GM13977 (cell line): ENCODE measurements around the gene GTF3C5.

ENCODE experiments used
- DNase-seq: peaks from one replicate; pipeline ENCODE4 v3.0.0; 2012; ENCODE audit warnings: low spot score
- in situ Hi-C: fragments of 300-500 bp; cut with MboI; formaldehyde crosslinking; loops from one replicate; pipeline ENCODE4 v1.12.0; 2022; ENCODE audit warnings: low sequenced_read_pairs, low pct_unique_long_range_greater_than_20kb, mixed read lengths, inconsistent platforms; ENCODE audit not compliant: unreplicated experiment
- TF ChIP-seq, protein P1 (sequence below): IDR thresholded peaks from 2 replicates; pipeline ENCODE4 v1.5.1; 2012; ENCODE audit warnings: mild to moderate bottlenecking, control low read depth; ENCODE audit not compliant: insufficient read depth; ENCODE audit errors: extremely low read depth, missing control alignments

Gene GTF3C5

DNA sequence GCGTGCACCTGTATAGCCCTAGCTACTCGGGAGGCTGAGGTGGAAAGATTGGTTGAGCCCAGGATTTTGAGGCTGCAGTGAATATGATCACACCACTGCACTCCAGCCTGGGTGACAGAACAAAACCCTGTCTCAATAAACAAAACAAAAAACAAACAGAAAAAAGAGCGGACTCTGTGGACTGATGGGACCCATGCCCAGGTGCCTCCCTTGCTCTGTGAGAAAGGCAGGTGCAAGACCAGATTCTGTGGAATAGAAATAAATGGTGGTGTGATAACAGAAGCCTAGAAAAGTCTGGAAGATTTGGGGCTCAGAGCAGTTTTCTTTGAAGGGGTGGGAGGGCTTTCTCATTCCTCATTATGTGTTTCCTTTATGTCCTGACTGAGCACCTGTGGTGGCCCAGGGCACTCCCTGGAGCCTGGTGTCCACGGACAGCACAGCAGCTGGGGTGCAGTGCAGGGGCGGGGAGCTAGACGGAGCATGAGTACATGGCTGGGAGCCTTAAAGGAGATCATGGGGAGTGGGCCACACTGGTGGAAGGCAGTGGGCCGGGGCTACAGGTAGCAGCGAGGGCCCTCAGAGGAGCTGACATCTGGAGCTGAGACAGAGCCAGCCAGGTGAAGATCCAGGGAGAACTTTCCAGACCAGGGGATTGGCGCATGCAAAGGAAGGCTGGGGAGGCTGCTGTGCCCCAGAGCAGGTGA, 15.6 kb downstream of the GTF3C5 start:
- TF ChIP-seq, protein P1, sequence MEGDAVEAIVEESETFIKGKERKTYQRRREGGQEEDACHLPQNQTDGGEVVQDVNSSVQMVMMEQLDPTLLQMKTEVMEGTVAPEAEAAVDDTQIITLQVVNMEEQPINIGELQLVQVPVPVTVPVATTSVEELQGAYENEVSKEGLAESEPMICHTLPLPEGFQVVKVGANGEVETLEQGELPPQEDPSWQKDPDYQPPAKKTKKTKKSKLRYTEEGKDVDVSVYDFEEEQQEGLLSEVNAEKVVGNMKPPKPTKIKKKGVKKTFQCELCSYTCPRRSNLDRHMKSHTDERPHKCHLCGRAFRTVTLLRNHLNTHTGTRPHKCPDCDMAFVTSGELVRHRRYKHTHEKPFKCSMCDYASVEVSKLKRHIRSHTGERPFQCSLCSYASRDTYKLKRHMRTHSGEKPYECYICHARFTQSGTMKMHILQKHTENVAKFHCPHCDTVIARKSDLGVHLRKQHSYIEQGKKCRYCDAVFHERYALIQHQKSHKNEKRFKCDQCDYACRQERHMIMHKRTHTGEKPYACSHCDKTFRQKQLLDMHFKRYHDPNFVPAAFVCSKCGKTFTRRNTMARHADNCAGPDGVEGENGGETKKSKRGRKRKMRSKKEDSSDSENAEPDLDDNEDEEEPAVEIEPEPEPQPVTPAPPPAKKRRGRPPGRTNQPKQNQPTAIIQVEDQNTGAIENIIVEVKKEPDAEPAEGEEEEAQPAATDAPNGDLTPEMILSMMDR: no peak
- DNase-seq: no peak
- in situ Hi-C loops: no loop called here

DNA sequence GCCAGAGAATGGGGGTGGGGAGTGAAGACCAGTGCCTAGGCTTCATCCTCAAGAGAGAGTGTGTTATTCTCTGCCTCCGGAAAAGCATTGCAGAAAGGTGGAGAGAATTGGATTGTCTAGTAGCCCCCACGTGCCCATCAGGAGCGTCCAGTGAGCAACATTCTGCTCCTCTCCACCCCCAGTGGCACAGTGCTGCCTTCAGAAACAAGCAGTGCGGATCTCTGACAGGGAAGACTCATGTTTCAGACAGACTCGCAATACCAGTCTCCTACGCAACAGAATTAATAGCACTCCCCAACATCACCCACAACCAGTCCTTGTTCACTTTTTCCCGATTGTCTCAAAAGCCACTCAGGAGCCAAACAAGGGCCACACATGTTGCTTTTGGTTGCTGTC, 16.1 kb downstream of the GTF3C5 start:
- in situ Hi-C loops: no loop called here
- TF ChIP-seq, protein P1: no peak
- no peak for DNase-seq

DNA sequence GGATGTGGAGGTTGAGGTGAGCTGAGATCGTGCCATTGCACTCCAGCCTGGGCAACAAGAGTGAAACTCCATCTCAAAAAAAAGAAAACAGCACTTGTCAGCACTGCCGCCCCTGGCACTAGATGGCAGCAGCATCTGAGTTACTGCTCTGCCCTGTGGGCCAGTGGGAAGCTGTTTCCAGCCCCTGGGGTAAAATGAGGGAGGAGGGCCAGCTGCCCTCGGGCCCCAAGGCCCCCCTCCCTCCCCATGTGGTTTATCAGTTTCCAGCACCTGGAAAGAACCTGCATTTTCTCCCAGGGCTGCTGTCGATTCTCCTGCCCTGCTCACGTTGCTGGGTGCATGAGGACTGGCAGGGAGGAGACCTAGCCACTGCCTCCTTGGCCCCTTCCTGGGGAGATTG, 17.8 kb downstream of the GTF3C5 start:
- TF ChIP-seq, protein P1: peak; percentile 55
- in situ Hi-C loops: no loop called here
- DNase-seq: peak; percentile 71

DNA sequence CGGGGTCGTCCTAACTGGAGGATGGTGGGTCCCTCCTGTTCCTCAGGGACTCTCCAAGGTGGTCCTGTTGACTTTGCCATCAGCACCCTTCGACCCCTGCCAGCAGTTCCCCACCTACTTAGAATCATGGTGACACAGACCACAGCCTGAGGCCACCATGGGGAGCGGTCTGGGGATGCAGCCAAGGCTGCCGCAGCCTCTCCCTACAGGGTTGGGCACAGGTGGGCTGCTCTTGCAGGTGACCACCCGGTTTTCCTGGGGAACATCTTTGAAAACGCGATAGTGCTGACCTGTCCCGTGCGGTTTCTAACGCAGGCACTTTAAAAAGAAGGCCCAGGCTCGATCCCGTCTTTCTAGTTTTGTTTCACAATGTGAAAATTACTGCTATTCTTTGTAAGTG, 18.2 kb downstream of the GTF3C5 start:
- in situ Hi-C loops: no loop called here
- TF ChIP-seq, protein P1: no peak
- DNase-seq: peak; percentile 21

DNA sequence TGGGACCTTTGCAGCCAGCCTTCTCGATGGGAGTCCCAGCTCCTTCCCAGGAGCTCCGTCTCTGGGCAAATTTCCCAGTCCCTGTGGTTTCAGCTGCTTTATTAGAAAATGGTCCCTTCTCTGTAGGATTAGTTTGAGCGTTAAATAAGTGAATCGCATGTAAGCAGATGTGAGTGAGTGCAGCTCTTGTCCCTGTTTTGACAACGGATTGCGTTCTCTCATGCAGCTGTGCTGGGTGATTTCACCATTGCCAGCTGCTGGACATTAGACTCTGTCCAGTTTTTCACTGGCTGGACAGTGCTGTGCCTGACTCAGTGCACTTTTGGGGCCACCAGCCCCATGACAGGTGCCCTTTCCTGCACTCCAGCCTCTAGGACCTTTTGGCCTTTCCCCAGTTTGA, 19.3 kb downstream of the GTF3C5 start:
- in situ Hi-C loops: no loop called here
- TF ChIP-seq, protein P1: no peak
- no peak for DNase-seq

DNA sequence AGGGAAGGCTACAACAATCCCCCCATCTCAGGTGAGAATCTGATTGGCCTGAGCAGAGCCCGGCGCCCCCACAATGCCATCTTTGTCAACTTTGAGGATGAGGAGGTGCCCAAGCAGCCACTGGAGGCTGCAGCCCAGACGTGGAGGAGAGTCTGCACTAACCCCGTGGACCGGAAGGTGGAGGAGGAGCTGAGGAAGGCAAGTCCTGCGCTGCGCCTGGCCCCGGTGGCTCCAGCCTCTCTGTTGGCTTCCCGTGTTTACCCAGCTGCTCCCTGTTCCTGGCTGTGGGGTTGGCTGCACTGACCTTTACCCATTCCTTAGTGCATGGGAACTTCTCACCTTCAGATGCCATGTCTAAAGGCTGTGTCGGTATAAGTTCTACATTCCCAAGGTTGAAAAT, 20.0 kb downstream of the GTF3C5 start:
- TF ChIP-seq, protein P1: no peak
- in situ Hi-C loops: no loop called here
- DNase-seq: peak; percentile 14
